Spleen (tissue), 11 donors: ENCODE results near the gene BPI. TPM values are rescaled to one million over a fixed set of nuclear protein-coding genes. Genes with fewer than 3 reads are reported as not detected.
"Not testable (repeated sequence)": the region's sequence is repeated elsewhere in the genome, so short reads cannot be mapped to it uniquely, and the experiment has no call there.

Experiments
- DNase-seq: peaks from one replicate; pipeline ENCODE4 v3.0.0-alpha.2; 2020
- H3K27ac ChIP-seq, 8 donors: fragments of 200-600 bp; sonication (generic) in 7 of 8; 1 replicate in 4 of 8; 2 replicates in 4 of 8; pipeline versions ENCODE4 v1.5.0 to v1.8.0; 2016 to 2021; ENCODE audit warnings: inconsistent platforms in 4 of 8, mild to moderate bottlenecking in 4 of 8, moderate library complexity in 1 of 8
- H3K27me3 ChIP-seq, 7 donors: fragments of 200-600 bp; sonication (generic) in 6 of 7; replicated peaks in 1 of 7; 1 replicate in 4 of 7; 2 replicates in 3 of 7; pipeline versions ENCODE4 v1.5.0 to v1.8.0; 2016 to 2021; ENCODE audit warnings: inconsistent platforms in 3 of 7, mild to moderate bottlenecking in 1 of 7
- H3K36me3 ChIP-seq, 6 donors: fragments of 200-600 bp; sonication (generic) in 5 of 6; 1 replicate in 4 of 6; 2 replicates in 2 of 6; pipeline versions ENCODE4 v1.5.0 to v1.8.0; 2016 to 2021; ENCODE audit warnings: inconsistent platforms in 2 of 6
- H3K4me1 ChIP-seq, 6 donors: fragments of 200-600 bp; sonication (generic) in 5 of 6; 1 replicate in 3 of 6; 2 replicates in 3 of 6; pipeline versions ENCODE4 v1.5.0 to v1.8.0; 2016 to 2021; ENCODE audit warnings: inconsistent platforms in 3 of 6
- H3K4me3 ChIP-seq, 8 donors: fragments of 200-600 bp; sonication (generic) in 7 of 8; 1 replicate in 4 of 8; 2 replicates in 4 of 8; pipeline versions ENCODE4 v1.5.0 to v1.8.0; 2016 to 2021; ENCODE audit warnings: inconsistent platforms in 4 of 8, mild to moderate bottlenecking in 4 of 8, moderate library complexity in 2 of 8
- H3K9me3 ChIP-seq, 8 donors: fragments of 200-600 bp; sonication (generic) in 7 of 8; 1 replicate in 4 of 8; 2 replicates in 4 of 8; pipeline versions ENCODE4 v1.5.0 to v1.8.0; 2016 to 2021; ENCODE audit warnings: inconsistent platforms in 4 of 8
- CTCF ChIP-seq, 11 experiments: fragments of 200-600 bp in 7 of 11; fragments of 450-650 bp in 4 of 11; sonication (generic) in 4 of 11; IDR thresholded peaks in 8 of 11; conservative IDR thresholded peaks in 3 of 11; 1 replicate in 7 of 11; 2 replicates in 4 of 11; pipeline versions ENCODE4 v1.4.0 to v1.8.0; 2016 to 2021; ENCODE audit warnings: antibody characterized with exemption in 11 of 11, inconsistent platforms in 4 of 11, mild to moderate bottlenecking in 1 of 11
- POLR2A ChIP-seq, 3 donors: fragments of 450-650 bp; IDR thresholded peaks; one replicate each; pipeline ENCODE4 v1.5.1; 2017; ENCODE audit warnings: antibody characterized with exemption in 3 of 3, mild to moderate bottlenecking in 1 of 3
- POLR2AphosphoS5 ChIP-seq, 3 donors: sonication (generic); formaldehyde crosslinking; IDR thresholded peaks; one replicate each; pipeline ENCODE4 v1.5.1; 2017; ENCODE audit warnings: antibody characterized with exemption in 3 of 3
- WGBS, 5 donors: extraction: QIAGEN DNeasy Blood & Tissue Kit in 3 of 5; methylation state at CpG; one replicate each; pipeline versions ENCODE4 v1.1.5 to v1.1.7; 2013 to 2018; 5-methylcytosine and 5-hydroxymethylcytosine counted together
- intact Hi-C: fragments of 100-400 bp; cut with DNase I; formaldehyde crosslinking; loops from one replicate; pipeline ENCODE4 v1.15.0; 2023; ENCODE audit warnings: low total_unique reads
- polyA plus RNA-seq, 3 donors: library from polyadenylated mRNA; stranded (reverse); fragments of 200-250 nt; gene quantifications; one replicate each; pipeline ENCODE4 v1.2.1, GENCODE V29; 2013
- total RNA-seq, 7 donors: library from RNA; depleted of rRNA in 3 of 7; stranded (reverse); fragments of >200 nt in 3 of 7; fragmentation: NEBNext Ultra II Directional in 4 of 7; extraction: Animal tissue kit (Norgen Biotek cat#: 25700) in 4 of 7; gene quantifications; one replicate each; pipeline versions ENCODE4 v1.1.0 to v1.2.1, GENCODE V29; 2016 to 2021
- donor health status: healthy with polysubstance abuse.
- donor health status: DM: no; HTN: no; CAD: no; lungs with moderate emphysema.
- donor health status: DM: no; HTN: no; CAD: no.
- donor health status: Bipolar disorder and iron deficiency.
- donor health status: healthy.
- donor health status: DM: no; HTN: no; CAD: no.
- donor health status: DM: yes; HTN: yes; CAD: no.

The BPI gene
- total and polyA plus RNA-seq, 10 donors = 1.1 to 49.4 (median 4.3) TPM

GRCh38 chr20:38283236-38283635, 20.7 kb upstream of the BPI start:
- intact Hi-C loops = no loop called here
- H3K27me3 ChIP-seq = no peaks in the 10 kb centered on the region
- no peak overlapping the region for H3K4me3 ChIP-seq
- peaks cover 0 to 18% (median 8%) of the 10 kb centered on the region in 6 donors for H3K4me1 ChIP-seq
- WGBS, 5 donors = 90 to 100% (median 100%) methylated on average over 2 of the region's 2 CpGs
- H3K27ac ChIP-seq = no peak overlapping the region
- no peak for TF ChIP-seq POLR2A (IDR thresholded peaks at IDR 0.05)
- no peak for TF ChIP-seq POLR2AphosphoS5 (IDR thresholded peaks at IDR 0.05)
- H3K36me3 ChIP-seq = no peaks in the 10 kb centered on the region
- H3K9me3 ChIP-seq = peaks cover 0 to 6% (median 0%) of the 10 kb centered on the region in 8 donors
- DNase-seq = no peak

DNA sequence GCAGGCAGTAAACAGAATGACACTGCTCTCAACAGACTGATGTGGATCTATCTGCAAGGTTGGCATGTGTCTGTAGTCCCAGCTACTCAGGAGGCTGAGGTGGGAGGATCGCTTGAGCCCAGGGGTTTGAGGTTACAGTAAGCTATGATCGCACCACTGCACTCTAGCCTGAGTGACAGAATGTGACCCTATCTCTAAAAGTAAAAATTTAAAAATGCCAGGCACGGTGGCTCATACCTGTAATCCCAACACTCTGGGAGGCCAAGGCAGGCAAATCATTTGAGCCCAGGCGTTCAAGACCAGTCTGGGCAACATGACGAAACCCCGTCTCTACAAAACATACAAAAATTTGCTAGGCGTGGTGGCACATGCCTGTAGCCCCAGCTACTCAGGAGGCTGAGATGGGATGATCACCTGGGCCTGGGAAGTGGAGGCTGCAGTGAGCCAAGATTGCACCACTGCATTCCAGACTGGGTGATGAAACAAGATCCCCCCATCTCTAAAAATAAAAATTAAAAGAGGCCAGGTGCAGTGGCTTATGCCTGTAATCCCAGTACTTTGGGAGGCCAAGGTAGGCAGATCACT, 19.8 kb upstream of the BPI start:
- DNase-seq, H3K4me3 ChIP-seq, H3K27me3 ChIP-seq, intact Hi-C loops, H3K9me3 ChIP-seq, H3K36me3 ChIP-seq, H3K27ac ChIP-seq: not testable (repeated sequence)
- H3K4me1 ChIP-seq = peaks cover 0 to 23% (median 9%) of the 10 kb centered on the region in 6 donors
- 79 to 95% (median 95%) methylated on average over 7 of the region's 7 CpGs for WGBS, 5 donors

GRCh38 chr20:38284893-38285444, 19.0 kb upstream of the BPI start:
- Histone ChIP-seq H3K27ac (no peak overlapping the region), H3K4me3 (no peak overlapping the region), H3K9me3 (peaks cover 0 to 6% (median 0%) of the 10 kb centered on the region in 8 donors), H3K4me1 (peaks cover 0 to 23% (median 9%) of the 10 kb centered on the region in 6 donors), H3K36me3 (no peaks in the 10 kb centered on the region), H3K27me3 (no peaks in the 10 kb centered on the region)
- no peak for DNase-seq
- intact Hi-C loops = no loop called here
- no peak for TF ChIP-seq CTCF (IDR thresholded peaks at IDR 0.05 in 8 of 11, conservative IDR thresholded peaks at IDR 0.05 in 3 of 11)
- 87 to 100% (median 91%) methylated on average over 3 to 5 of the region's 5 CpGs for WGBS, 5 donors

- Histone ChIP-seq H3K27ac (peak overlapping the region in 3 of 8 donors; percentile 24 to 43 (median 42)), H3K4me3 (no peak overlapping the region), H3K9me3 (peaks cover 0 to 6% (median 0%) of the 10 kb centered on the region in 8 donors), H3K27me3 (peaks cover 0 to 10% (median 0%) of the 10 kb centered on the region in 7 donors), H3K36me3 (no peaks in the 10 kb centered on the region), H3K4me1 (peaks cover 0 to 32% (median 9%) of the 10 kb centered on the region in 6 donors)
- 47 to 67% (median 49%) methylated on average over 15 to 16 of the region's 16 CpGs for WGBS, 5 donors
- no peak for DNase-seq
- TF ChIP-seq POLR2AphosphoS5 (IDR thresholded peaks at IDR 0.05) (no peak), POLR2A (IDR thresholded peaks at IDR 0.05) (no peak), CTCF (IDR thresholded peaks at IDR 0.05 in 8 of 11, conservative IDR thresholded peaks at IDR 0.05 in 3 of 11) (no peak)
- intact Hi-C loops = no loop called here
These were observed 17.1 kb upstream of the BPI start for GRCh38 chr20:38286586-38287531.
